ENCODE results near the gene SMAD5. TPM values are rescaled to one million over a fixed set of nuclear protein-coding genes. Genes with fewer than 3 reads are reported as not detected.

SMAD5 gene
- total RNA-seq, result 10 to 100 TPM in 1 of 2 donors, 1 to 10 TPM in 1; 5.8 to 12.1 TPM

GRCh38 chr5:136132557-136133221, at the start of gene SMAD5:
Gene SMAD5 (plus strand): TSS chr5:136132845. CDS start chr5:136153761, 20,916 bp downstream.
- Mint-ChIP-seq H3K27ac (peak within 1 kb of the TSS in 1 of 2 donors; percentile 85), H3K36me3 (no peaks in the 10 kb centered on the region), H3K9me3 (no peaks in the 10 kb centered on the region)
- ATAC-seq (peak; percentile 84 to 87), DNase-seq (ENCODE audit: low spot score in 2 of 2) (peak; percentile 66 to 83)

- H3K9me3 Mint-ChIP-seq, result no peaks in the 10 kb centered on the region
- H3K27ac Mint-ChIP-seq, result no peak overlapping the region
- ATAC-seq, result no peak
- H3K36me3 Mint-ChIP-seq, result peaks cover 0 to 7% of the 10 kb centered on the region in 2 donors
- no peak for DNase-seq (ENCODE audit: low spot score in 2 of 2)
Measured at GRCh38 chr5:136084698-136085097, 47.9 kb upstream of the SMAD5 start.

GRCh38 chr5:136086783-136087566, 45.7 kb upstream of the SMAD5 start:
- Mint-ChIP-seq H3K36me3 (no peaks in the 10 kb centered on the region), H3K27ac (no peak overlapping the region), H3K9me3 (no peaks in the 10 kb centered on the region)
- DNase-seq (ENCODE audit: low spot score in 2 of 2), result no peak
- no peak for ATAC-seq

- DNase-seq (ENCODE audit: low spot score in 2 of 2) (no peak), ATAC-seq (no peak)
- H3K36me3 Mint-ChIP-seq, result no peaks in the 10 kb centered on the region
- H3K27ac Mint-ChIP-seq, result no peak overlapping the region
- H3K9me3 Mint-ChIP-seq, result no peaks in the 10 kb centered on the region
Measured at GRCh38 chr5:136087961-136088871, 44.4 kb upstream of the SMAD5 start.

GRCh38 chr5:136089791-136090190, 42.9 kb upstream of the SMAD5 start:
- Mint-ChIP-seq H3K9me3 (no peaks in the 10 kb centered on the region), H3K36me3 (no peaks in the 10 kb centered on the region), H3K27ac (no peak overlapping the region)
- DNase-seq (ENCODE audit: low spot score in 2 of 2), result no peak
- ATAC-seq, result no peak

GRCh38 chr5:136090319-136090718, 42.3 kb upstream of the SMAD5 start:
- no peak for DNase-seq (ENCODE audit: low spot score in 2 of 2)
- no peak for ATAC-seq
- Mint-ChIP-seq H3K36me3 (no peaks in the 10 kb centered on the region), H3K9me3 (no peaks in the 10 kb centered on the region), H3K27ac (no peak overlapping the region)

- no peaks in the 10 kb centered on the region for H3K36me3 Mint-ChIP-seq
- ATAC-seq, result no peak
- no peak overlapping the region for H3K27ac Mint-ChIP-seq
Measured at GRCh38 chr5:136094189-136094912, 38.3 kb upstream of the SMAD5 start.

GRCh38 chr5:136094913-136095641, 37.6 kb upstream of the SMAD5 start:
- ATAC-seq (no peak), DNase-seq (ENCODE audit: low spot score in 2 of 2) (no peak)
- no peaks in the 10 kb centered on the region for H3K36me3 Mint-ChIP-seq
- no peaks in the 10 kb centered on the region for H3K9me3 Mint-ChIP-seq
- H3K27ac Mint-ChIP-seq, result no peak overlapping the region

More at GRCh38 chr5:136094189-136094912, 38.3 kb upstream of the SMAD5 start:
- DNase-seq (ENCODE audit: low spot score in 2 of 2), result no peak
- no peaks in the 10 kb centered on the region for H3K9me3 Mint-ChIP-seq

- H3K36me3 Mint-ChIP-seq, result no peaks in the 10 kb centered on the region
- DNase-seq (ENCODE audit: low spot score in 2 of 2) (no peak), ATAC-seq (no peak)
- no peak overlapping the region for H3K27ac Mint-ChIP-seq
- H3K9me3 Mint-ChIP-seq, result no peaks in the 10 kb centered on the region
Measured at GRCh38 chr5:136098176-136098575, 34.5 kb upstream of the SMAD5 start.

GRCh38 chr5:136099870-136100269, 32.8 kb upstream of the SMAD5 start:
- Mint-ChIP-seq H3K36me3 (no peaks in the 10 kb centered on the region), H3K9me3 (no peaks in the 10 kb centered on the region), H3K27ac (no peak overlapping the region)
- DNase-seq (ENCODE audit: low spot score in 2 of 2) (no peak), ATAC-seq (no peak)

GRCh38 chr5:136101884-136102283, 30.8 kb upstream of the SMAD5 start:
- Mint-ChIP-seq H3K27ac (no peak overlapping the region), H3K9me3 (no peaks in the 10 kb centered on the region), H3K36me3 (no peaks in the 10 kb centered on the region)
- ATAC-seq (no peak), DNase-seq (ENCODE audit: low spot score in 2 of 2) (no peak)

GRCh38 chr5:136103118-136103517, 29.5 kb upstream of the SMAD5 start:
- DNase-seq (ENCODE audit: low spot score in 2 of 2), result no peak
- H3K36me3 Mint-ChIP-seq, result no peaks in the 10 kb centered on the region
- no peaks in the 10 kb centered on the region for H3K9me3 Mint-ChIP-seq
- H3K27ac Mint-ChIP-seq, result no peak overlapping the region
- ATAC-seq, result no peak

GRCh38 chr5:136104306-136104965, 28.2 kb upstream of the SMAD5 start:
- H3K27ac Mint-ChIP-seq, result no peak overlapping the region
- DNase-seq (ENCODE audit: low spot score in 2 of 2), result no peak
- ATAC-seq, result no peak

GRCh38 chr5:136106351-136107031, 26.2 kb upstream of the SMAD5 start:
- no peak for ATAC-seq
- no peaks in the 10 kb centered on the region for H3K9me3 Mint-ChIP-seq
- no peak for DNase-seq (ENCODE audit: low spot score in 2 of 2)
- H3K36me3 Mint-ChIP-seq, result no peaks in the 10 kb centered on the region
- no peak overlapping the region for H3K27ac Mint-ChIP-seq

More at GRCh38 chr5:136104306-136104965, 28.2 kb upstream of the SMAD5 start:
- Mint-ChIP-seq H3K9me3 (no peaks in the 10 kb centered on the region), H3K36me3 (no peaks in the 10 kb centered on the region)

GRCh38 chr5:136108180-136108611, 24.4 kb upstream of the SMAD5 start:
- no peaks in the 10 kb centered on the region for H3K36me3 Mint-ChIP-seq
- ATAC-seq, result no peak
- H3K9me3 Mint-ChIP-seq, result no peaks in the 10 kb centered on the region

More at GRCh38 chr5:136108180-136108611, 24.4 kb upstream of the SMAD5 start:
- no peak overlapping the region for H3K27ac Mint-ChIP-seq
- no peak for DNase-seq (ENCODE audit: low spot score in 2 of 2)

Data from activated naive CD4-positive, alpha-beta T cell treated with anti-CD3 and anti-CD28 coated beads, Interleukin-2, amount 50 U/mL, for 72 hours (primary cell).